Daoy (cell line): ENCODE data around the gene PCNX1. TPM values are rescaled to one million over a fixed set of nuclear protein-coding genes. Genes with fewer than 3 reads are reported as not detected.

ENCODE experiments used
- DNase-seq: peaks from one replicate; pipeline ENCODE4 v3.0.0-alpha.2; 2015; ENCODE audit warnings: low read depth
- total RNA-seq: library from RNA; depleted of rRNA; stranded (reverse); fragments of >200 nt; shearing (Covaris generic); gene quantifications from 2 replicates; pipeline ENCODE4 v1.2.3, GENCODE V29; 2014

The PCNX1 gene
- total RNA-seq, 1 experiment from 2014 or later = 21.6 TPM

- peak; percentile 11 for DNase-seq
Measured at GRCh38 chr14:70888681-70889175, 18.5 kb upstream of the PCNX1 start.

DNA sequence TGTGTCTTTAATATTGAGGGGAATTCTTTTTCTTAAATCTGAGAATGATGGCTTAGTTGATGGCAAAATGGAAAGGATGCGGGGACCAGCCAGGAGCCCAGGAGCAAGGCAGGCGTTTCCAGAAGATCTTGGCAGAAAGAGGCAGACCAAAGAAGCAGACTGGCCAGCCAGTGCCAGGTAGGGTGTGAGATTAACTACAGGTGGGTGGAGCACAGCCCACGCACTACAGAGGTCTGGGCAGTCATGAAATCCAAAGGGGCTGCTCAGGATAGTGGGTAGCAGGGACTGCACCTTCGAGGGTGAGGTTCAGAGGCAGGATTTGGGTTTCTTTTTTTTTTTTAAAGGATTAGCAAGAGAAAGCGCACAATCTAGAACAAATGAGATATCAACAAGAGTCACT is 17.7 kb upstream of the PCNX1 start:
- no peak for DNase-seq

DNA sequence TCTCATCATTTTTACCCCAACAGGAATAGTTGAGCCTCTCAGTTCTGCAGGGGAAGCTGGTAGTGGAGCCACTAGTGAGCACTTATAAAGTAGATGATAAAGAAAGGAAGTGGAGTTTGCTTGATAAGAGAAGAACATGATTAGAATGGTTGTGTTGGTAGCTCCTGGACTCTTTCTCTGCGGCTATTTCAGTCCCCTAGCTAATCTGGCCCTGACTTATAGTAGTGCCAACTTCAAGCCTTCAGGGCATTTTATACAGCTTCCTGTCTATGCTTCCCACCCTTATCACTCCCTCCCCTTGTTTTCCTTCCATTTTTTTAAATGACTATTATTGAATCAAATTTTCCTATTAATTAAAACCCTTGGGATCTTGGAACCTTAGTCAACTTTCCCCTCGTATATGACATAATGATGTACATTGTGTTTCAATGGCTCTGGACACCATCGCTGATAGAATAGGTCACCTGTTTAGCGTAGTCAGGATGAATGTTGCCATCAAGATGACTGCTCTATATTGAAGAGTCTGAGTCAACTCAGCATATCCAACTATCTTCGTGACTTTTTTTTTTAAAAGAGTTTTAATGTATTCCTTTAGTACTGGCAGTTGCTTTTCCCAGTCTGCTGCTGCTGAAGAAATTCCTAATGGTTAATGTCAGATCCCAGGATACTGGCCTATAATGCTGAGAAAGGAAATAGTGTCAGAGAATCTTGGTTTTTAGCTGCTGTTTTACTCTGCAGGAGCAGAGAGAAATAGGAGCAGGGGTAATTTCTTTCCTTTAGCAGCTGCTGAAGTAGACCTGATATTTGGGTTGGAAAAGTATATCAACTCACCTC is 16.2 kb upstream of the PCNX1 start:
- DNase-seq = no peak

DNA sequence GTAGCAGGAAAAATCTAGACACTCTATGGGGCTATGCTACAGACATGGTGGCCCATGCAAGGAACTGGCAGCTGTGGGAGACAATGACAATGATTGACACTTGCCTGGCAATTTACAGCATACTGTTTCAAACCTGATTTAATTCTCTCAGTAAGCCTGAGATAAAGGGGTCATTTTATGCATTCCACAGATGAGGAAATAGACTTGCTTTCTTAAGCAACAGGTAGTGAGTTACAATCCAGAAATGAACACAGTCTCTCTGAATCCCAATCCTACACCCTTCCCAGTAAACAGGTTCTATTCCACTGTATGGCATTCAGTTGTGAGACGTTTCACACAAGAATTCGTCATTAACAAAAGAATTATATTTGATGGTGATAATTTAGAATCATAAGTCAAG is 15.5 kb upstream of the PCNX1 start:
- DNase-seq = no peak

DNA sequence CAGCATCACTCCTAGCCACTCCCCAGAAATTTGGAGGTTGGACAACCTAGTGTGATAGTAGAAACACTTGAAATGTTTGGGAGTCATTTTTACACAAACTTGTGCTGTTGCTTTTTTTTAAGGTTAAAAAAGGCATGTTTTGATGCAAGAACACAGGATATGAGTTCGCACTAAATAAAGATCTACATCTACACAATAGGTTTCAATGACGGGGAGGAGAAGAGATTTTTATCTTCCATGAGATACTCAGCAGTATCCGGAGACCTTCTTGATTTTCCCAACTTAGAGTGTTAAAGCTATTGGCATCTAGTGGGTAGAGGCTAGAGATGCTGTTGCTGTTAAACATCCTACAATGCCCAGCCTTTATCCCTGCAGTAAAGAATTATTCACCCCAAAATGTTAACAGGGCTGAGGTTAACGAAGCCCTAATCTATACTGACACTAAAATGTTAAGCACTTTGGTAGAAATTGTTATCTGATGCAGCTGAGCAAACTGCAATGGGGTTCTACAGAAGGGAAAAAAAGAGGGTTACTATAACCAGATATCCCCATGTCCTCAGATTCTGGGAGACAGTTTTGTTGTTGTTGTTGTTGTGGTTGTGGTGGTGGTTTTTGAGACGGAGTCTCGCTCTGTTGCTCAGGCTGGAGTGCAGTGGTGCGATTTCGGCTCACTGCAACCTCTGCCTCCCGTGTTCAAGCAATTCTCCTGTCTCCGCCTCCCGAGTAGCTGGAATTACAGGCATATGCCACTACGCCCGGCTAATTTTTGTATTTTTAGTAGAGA is 14.0 kb upstream of the PCNX1 start:
- DNase-seq = no peak

GRCh38 chr14:70893858-70894291 is 13.4 kb upstream of the PCNX1 start:
- DNase-seq = no peak

DNA sequence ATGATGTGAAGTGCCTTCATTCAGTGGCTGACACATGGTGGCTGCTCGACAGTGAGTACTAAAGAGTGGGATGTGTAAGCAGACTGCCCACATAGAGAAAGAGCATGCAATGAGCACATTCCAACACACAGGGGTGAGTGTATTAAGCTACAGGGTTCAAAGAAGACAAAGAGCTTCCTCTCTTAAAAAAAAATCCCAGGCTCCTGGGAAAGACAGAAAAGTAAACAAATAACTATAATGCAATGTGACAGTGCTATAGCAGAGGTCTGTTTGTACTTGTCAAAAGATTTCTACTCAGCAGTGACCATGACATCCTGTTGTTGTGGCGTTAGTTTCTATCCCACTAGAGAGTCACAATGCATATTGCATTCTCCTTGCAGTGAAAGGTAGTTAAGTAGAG is 12.4 kb upstream of the PCNX1 start:
- peak; percentile 13 for DNase-seq

GRCh38 chr14:70896317-70896716 is 10.9 kb upstream of the PCNX1 start:
- DNase-seq = no peak

DNA sequence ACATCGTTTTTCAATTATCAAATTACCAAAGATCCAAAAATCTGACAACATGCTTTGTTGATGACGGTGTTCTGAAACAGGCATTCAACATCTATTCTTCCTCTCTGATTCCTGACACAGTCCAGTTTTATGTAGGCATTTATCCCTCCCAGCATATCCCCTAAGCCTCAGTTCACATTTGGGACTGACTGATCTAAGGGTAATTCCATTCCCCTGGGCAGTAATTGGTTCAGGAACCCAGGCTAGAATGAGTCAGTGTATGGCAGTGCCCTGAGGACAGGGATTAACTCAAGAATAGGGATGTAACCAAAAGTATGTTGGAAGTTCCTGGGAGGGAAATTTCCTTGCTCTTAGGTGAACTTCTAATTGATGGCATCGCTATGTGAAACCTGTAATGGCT is 10.3 kb upstream of the PCNX1 start:
- DNase-seq = peak; percentile 40

DNA sequence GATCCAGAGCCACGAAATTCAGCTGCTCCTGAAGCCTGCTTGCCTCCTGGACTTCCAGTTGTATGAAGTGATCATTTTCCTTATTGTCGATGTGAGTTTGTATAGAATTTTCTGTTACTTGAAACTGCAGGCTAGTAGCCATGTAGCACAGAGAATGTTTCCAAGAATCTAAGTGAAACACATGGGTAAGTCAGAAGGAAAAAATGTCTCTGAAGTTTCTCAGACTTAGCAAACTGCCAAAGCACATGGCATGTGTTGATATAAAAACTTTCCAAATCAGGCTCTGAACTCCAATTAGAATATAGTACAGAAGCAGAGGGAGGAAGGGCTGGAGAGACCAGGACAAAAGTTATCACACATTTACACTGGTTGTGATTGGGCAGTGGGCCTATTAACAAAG is 9.8 kb upstream of the PCNX1 start:
- DNase-seq = no peak

- no peak for DNase-seq
Measured at GRCh38 chr14:70898111-70898745, 9.0 kb upstream of the PCNX1 start.

DNA sequence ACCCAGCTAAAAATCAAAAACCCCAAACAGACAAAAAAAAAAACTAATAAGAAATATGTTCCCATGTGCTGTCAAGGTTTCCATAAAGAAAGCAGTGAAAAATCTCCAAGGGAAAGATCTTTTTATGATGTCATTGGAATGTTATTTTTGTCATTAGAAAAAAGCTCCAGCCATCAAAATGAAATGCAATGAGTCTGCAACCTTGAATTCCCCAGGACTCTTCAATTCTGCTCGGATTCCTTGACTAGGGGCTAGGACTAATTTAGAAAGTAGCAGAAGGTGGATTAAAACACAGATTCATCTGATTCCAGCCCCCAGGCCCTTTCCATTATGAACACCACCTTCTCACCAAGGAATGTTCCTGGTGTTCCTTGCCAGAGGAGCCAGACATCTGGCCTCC is 6.0 kb upstream of the PCNX1 start:
- DNase-seq = peak; percentile 18

- no peak for DNase-seq
Measured at GRCh38 chr14:70902184-70902583, 5.1 kb upstream of the PCNX1 start.

GRCh38 chr14:70904373-70904772 is 2.9 kb upstream of the PCNX1 start:
- DNase-seq = no peak

- DNase-seq = peak; percentile 14
Measured at GRCh38 chr14:70905301-70905700, 2.0 kb upstream of the PCNX1 start.

DNA sequence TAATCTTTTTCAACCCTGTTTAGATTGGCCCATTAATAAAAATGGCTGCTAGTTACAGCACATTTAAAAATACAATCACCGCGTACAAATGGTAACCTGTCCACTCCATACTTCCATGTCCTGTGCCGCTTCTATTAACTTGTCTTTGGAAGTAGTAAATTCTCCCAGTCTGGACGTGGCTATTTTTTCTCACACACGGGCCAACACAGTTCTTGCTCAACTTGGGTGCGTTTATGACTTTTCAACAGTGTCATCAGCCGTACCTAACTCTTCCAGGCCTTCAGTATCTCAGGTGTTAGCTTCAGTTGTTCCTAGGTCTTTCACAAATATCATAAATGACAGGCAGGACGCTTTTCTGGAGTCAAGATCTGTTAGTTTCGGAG is 475 bp upstream of the PCNX1 start:
- no peak for DNase-seq

- peak; percentile 66 for DNase-seq
Measured at GRCh38 chr14:70907996-70908934, 1.0 kb downstream of the PCNX1 start.

DNA sequence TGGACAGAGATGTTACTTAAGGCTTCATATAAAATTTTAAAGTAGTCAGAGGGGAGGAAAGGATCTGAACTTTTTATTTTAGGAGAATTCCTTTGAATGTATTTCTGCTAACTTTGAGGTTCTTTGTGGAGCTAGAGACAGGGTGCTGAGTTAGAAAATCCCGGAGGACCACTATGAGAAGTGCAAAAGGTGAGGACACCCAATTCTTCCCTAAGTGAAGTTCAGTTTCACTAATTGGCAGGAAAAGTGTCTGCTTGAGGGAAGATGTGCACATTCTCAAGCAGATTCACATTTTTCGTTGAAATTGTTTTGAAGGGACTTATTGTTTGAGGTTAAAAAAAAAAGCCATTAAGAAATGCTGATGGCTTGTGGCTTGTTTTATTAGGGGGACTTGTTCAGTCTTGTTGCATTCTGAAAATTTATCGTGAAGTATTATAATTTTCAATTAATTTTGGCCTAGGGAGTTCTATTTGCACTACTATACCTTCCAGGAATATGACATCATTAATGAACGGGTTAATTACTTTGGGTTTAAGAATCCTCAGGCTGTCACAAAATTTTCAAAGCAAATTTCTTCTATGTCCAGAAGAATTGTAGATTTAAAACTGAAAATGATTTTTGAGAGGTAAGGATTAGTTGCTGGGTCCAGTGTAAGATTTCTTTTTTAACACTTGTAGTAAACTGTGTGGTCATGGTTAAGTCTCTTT is 1.8 kb downstream of the PCNX1 start:
- no peak for DNase-seq

DNA sequence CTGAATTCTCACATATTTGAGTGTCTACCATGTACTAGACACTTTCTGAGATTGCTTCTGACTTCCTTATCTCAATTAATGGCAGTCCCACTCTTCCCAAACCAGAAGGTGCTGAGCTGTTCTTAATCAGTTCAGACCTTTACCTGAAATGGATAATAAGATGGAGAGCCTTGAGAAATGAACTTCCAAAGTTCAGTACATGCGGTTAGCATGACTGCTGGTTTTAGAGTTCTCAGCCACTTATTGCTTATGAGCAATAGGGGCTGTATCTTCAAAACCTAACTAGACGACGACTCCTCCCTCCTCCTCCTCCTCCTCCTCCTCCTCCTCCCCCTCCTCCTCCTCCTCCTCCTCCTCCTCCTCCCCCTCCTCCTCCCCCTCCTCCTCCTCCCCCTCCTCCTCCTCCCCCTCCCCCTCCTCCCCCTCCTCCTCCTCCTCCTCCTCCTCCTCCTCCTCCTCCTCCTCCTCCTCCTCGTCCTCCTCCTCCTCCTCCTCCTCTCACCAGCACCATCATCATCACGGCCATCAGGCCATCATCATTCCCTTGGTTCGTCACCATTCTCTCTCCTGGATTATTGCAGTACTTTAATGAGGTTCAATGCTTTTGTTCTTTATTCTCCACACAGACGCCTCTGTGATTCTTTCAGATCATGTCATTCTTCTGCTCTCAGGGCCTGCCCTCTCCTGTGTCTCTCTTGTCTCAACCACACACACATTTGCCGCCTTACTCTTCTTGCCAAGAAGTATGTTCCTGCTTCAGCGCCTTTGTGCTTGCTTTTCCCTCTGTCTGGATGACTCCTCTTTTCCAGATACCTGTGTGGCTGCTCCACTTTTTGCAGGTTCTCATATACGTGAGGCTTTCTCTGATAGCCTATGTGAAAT is 2.7 kb downstream of the PCNX1 start:
- no peak for DNase-seq

GRCh38 chr14:70915415-70915814 is 8.2 kb downstream of the PCNX1 start:
- DNase-seq = no peak
